Choroid plexus epithelial cell (primary cell): Measurements from ENCODE around the gene TCERG1.

Experiments
- DNase-seq: peaks from one replicate; pipeline ENCODE4 v3.0.0-alpha.2; 2010; ENCODE audit warnings: low read depth
- H3K4me3 ChIP-seq: 2 replicates; pipeline ENCODE4 v1.5.1; 2011; ENCODE audit warnings: low read depth, mild to moderate bottlenecking, control low read depth, low read length, moderate library complexity
- TF ChIP-seq, protein P1 (sequence below): conservative IDR thresholded peaks from 2 replicates; pipeline ENCODE4 v1.5.1; 2011; ENCODE audit warnings: low read depth, mild to moderate bottlenecking, control low read depth, inconsistent platforms, low read length, moderate library complexity

Gene TCERG1

DNA sequence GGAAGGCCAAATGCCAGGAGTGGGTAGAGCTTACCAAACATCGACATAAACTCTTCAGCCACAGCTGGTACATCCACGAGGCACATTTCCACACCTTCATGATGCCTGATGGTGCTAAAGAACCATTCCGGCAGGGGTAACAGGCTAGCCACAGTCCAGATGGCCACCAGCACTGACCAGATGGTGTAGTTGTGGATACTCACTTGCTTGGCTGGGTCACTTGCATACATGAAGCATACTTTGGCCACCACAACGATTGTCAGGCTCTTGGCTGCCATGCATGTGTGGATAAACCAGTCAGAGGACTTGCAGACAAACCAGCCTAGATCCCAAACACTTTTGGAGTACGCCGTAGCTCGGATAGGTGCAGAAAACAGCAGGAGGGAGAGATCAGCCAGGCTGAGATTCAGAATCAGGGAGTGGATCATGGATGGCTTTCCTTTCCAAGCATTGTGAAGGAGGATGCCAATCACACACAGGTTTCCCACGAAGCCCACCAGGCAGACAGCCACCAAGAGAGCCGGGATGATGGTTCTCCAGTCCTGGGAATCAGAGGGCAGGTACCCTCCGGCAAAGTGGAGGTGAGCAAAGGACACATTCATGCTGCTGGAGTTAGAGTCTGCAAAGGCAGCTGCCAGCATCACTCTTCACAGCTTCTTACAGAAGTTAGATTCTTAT lies 68.5 kb downstream of the TCERG1 start:
- DNase-seq, result no peak
- TF ChIP-seq, protein P1, sequence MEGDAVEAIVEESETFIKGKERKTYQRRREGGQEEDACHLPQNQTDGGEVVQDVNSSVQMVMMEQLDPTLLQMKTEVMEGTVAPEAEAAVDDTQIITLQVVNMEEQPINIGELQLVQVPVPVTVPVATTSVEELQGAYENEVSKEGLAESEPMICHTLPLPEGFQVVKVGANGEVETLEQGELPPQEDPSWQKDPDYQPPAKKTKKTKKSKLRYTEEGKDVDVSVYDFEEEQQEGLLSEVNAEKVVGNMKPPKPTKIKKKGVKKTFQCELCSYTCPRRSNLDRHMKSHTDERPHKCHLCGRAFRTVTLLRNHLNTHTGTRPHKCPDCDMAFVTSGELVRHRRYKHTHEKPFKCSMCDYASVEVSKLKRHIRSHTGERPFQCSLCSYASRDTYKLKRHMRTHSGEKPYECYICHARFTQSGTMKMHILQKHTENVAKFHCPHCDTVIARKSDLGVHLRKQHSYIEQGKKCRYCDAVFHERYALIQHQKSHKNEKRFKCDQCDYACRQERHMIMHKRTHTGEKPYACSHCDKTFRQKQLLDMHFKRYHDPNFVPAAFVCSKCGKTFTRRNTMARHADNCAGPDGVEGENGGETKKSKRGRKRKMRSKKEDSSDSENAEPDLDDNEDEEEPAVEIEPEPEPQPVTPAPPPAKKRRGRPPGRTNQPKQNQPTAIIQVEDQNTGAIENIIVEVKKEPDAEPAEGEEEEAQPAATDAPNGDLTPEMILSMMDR, result no peak
- H3K4me3 ChIP-seq, result no peak overlapping the region

DNA sequence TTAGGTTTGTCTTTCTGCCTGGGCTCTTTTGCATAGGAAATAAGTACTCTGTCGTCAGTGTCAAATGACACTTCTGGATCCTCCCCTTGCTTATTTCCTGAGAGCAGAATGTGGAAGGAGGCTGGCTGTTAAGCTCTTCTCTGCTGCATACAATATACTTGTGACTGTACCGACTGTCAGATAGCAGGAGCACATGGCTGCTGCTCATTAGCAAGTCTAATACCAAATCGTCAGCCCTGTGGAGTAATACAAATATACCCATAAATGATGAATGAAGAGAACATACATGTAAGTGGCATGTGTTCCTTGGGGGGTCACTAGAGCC lies 69.0 kb downstream of the TCERG1 start, which contains the start of gene GPR151:
GPR151 (minus strand) TSS at position 40 of the 325 bp plus-strand sequence. CDS start 77 bp downstream, outside the sequence.
- H3K4me3 ChIP-seq, result no peak within 1 kb of the TSS
- TF ChIP-seq, protein P1, result no peak
- peak; percentile 30 for DNase-seq

DNA sequence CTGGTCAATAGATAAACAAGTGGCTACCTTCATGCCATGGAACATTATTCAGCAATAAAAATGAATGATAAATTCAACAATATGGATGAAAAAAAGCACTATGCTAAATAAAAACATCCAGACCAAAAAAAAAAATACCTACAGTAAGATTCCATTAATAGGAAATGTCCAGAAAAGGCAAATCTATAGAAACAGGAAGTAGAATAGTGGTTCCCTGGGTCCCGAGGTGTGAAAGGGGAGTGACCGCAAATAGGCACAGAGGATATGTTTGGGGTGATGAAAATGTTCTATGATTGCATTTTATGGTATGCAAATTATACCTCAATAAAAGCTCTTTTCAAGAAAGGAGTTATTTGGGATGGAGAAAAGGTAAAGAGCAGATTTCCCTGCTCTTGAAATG lies 72.4 kb downstream of the TCERG1 start:
- H3K4me3 ChIP-seq, result no peak overlapping the region
- TF ChIP-seq, protein P1, result no peak
- DNase-seq, result no peak

DNA sequence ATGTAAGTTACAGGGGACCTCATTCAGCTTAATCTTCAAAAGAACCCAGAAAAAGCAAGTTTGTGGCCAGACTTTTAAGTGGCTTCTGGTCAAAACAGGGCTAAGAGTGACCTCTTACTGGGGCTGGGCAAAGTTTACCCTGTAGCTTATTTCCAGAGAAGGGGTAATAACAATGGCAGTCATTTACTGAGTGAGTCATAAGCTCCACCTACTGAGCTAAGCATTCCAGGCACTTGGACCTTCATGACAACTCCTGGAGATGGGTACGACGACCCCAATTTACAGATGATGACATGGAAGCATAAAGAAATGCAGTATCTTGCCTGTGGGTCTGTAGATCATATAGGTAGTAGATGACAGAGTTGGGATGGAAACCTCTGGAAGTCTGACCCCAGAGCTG lies 73.6 kb downstream of the TCERG1 start:
- no peak for DNase-seq
- H3K4me3 ChIP-seq, result no peak overlapping the region
- TF ChIP-seq, protein P1, result no peak

DNA sequence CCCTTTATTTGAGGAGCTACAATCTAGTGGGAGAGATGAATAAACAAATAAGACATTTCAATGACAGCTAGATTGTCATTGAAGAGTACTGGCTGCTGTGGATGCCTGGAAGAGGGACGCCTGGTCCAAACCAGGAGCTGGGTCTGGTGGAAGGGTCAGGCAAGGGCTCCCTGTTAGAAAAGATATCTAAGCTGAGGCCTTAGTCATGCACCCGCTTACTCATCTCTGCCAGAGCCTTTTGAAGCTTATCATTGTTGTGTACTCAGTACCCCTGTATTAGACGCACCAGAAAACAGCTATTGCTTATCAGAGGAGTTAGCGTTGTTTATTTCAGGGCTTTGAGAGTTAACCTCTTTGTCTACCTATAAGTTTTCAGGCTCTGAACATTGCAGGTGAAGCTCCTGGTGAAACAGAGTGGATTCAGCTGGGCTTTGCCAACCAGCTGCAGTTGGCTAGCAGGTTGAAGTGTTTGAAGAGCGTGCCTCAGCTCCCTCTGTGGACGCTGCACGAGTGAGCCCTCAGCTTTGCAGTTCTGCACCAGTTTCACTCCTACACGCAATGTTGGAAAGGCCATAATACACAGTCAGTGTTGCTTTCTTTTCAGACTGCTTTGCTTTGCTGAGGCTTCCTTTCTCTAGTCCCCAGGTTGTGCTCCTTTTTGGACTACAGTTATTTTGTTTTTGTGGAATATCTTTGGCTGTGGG lies 74.4 kb downstream of the TCERG1 start:
- TF ChIP-seq, protein P1, result no peak
- DNase-seq, result no peak
- H3K4me3 ChIP-seq, result no peak overlapping the region

DNA sequence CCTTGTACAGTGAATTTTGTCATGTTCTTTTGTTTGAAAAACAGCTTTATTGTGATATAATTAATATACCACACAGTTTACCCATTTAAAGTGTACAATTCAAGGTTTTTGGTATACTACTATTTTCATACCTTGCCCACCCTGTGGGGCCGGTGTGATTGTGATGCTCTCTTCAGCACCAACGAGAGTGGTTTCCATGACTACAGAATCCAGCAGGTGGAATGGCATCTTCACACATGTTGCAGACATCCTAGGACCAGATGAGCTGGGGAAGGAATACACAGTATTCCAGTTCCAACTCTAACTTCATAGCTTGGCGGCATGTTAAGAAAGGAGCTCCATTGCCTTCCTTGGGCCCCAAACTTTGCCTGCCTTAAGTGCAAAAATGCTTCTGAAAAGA lies 76.6 kb downstream of the TCERG1 start:
- TF ChIP-seq, protein P1, result no peak
- DNase-seq, result no peak
- no peak overlapping the region for H3K4me3 ChIP-seq

DNA sequence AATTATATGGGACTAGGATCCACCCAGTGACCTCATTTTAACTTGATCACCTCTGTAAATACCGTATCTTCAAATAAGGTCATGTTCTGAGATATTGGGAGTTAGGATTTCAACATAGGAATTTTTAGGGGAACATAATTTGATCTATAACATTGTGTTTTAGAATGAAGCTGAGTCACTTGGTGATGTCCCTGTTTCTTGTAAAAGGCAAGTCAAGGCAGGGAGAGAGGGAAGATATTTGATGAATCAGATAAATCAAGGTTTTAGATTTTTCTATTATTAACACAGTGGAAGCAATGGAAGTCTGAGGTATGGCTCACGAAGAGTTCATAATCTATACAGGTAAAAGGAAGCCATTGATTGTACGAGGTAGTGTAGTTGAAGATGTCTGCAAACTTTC lies 80.7 kb downstream of the TCERG1 start:
- H3K4me3 ChIP-seq, result no peak overlapping the region
- TF ChIP-seq, protein P1, result no peak
- DNase-seq, result no peak
